Gastrocnemius medialis (tissue), 4 donors: ENCODE data around the gene GGACT.

Experiments used
- POLR2A ChIP-seq, 2 donors: fragments of 450-650 bp; IDR thresholded peaks; one replicate each; pipeline ENCODE4 v1.6.1; 2017; ENCODE audit warnings: antibody characterized with exemption in 2 of 2, mild to moderate bottlenecking in 2 of 2, moderate library complexity in 2 of 2
- TF ChIP-seq, protein P1 (sequence below), 5 experiments: fragments of 450-650 bp in 3 of 5; fragments of 200-600 bp in 2 of 5; sonication (generic) in 2 of 5; IDR thresholded peaks in 4 of 5; conservative IDR thresholded peaks in 1 of 5; 1 replicate in 4 of 5; 2 replicates in 1 of 5; pipeline ENCODE4 v1.5.1; 2016 to 2019; ENCODE audit warnings: antibody characterized with exemption in 5 of 5, mild to moderate bottlenecking in 3 of 5, moderate library complexity in 3 of 5

DNA sequence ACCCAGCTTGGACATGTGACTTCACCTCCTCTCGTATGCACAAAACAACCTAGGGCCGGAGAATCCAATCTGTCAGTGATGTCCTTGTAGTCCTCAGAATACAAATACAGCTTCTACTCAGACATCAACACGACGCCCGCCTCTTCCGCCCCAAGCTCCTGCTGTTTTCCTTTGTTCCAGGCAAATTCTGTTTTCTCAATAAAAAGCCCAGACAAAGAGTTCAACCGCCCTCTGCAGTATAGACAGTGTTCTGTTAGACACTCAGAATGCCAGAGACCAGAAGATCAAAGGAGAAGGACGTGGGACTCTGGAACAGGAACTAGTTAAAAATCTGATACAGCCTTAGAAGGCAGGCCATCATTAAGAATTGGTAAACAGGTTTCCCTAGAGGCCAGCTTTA, 42.0 kb upstream of the GGACT start:
- TF ChIP-seq, protein P1, sequence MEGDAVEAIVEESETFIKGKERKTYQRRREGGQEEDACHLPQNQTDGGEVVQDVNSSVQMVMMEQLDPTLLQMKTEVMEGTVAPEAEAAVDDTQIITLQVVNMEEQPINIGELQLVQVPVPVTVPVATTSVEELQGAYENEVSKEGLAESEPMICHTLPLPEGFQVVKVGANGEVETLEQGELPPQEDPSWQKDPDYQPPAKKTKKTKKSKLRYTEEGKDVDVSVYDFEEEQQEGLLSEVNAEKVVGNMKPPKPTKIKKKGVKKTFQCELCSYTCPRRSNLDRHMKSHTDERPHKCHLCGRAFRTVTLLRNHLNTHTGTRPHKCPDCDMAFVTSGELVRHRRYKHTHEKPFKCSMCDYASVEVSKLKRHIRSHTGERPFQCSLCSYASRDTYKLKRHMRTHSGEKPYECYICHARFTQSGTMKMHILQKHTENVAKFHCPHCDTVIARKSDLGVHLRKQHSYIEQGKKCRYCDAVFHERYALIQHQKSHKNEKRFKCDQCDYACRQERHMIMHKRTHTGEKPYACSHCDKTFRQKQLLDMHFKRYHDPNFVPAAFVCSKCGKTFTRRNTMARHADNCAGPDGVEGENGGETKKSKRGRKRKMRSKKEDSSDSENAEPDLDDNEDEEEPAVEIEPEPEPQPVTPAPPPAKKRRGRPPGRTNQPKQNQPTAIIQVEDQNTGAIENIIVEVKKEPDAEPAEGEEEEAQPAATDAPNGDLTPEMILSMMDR (IDR thresholded peaks at IDR 0.05 in 4 of 5, conservative IDR thresholded peaks at IDR 0.05 in 1 of 5), result no peak
- no peak for TF ChIP-seq POLR2A (IDR thresholded peaks at IDR 0.05)
